ENCODE results near the gene RGPD3.

RGPD3 gene

GRCh38 chr2:106363791-106364190 is 104.4 kb downstream of the RGPD3 start:
- no peak overlapping the region for H3K4me3 ChIP-seq (ENCODE audit: low read depth, low read length)
- no peaks in the 10 kb centered on the region for H3K27me3 ChIP-seq (ENCODE audit: insufficient read depth, low read depth, severe bottlenecking)
- no peak overlapping the region for H3K27ac ChIP-seq
- peaks cover 5% of the 10 kb centered on the region for H3K9me3 ChIP-seq (ENCODE audit: severe bottlenecking)
- no peaks in the 10 kb centered on the region for H3K36me3 ChIP-seq
- DNase-seq: no peak
- no peak for TF ChIP-seq CTCF (IDR thresholded peaks at IDR 0.05; ENCODE audit: low read depth, low read length)

- no peaks in the 10 kb centered on the region for H3K36me3 ChIP-seq
- no peaks in the 10 kb centered on the region for H3K27me3 ChIP-seq (ENCODE audit: insufficient read depth, low read depth, severe bottlenecking)
- H3K4me3 ChIP-seq (ENCODE audit: low read depth, low read length): no peak overlapping the region
- H3K9me3 ChIP-seq (ENCODE audit: severe bottlenecking): peaks cover 5% of the 10 kb centered on the region
- no peak for TF ChIP-seq CTCF (IDR thresholded peaks at IDR 0.05; ENCODE audit: low read depth, low read length)
- no peak for DNase-seq
- H3K27ac ChIP-seq: no peak overlapping the region
Observed at GRCh38 chr2:106362789-106363188, 105.4 kb downstream of the RGPD3 start.

GRCh38 chr2:106359512-106359911 is 108.7 kb downstream of the RGPD3 start:
- H3K9me3 ChIP-seq (ENCODE audit: severe bottlenecking): no peaks in the 10 kb centered on the region

GRCh38 chr2:106358521-106358920 is 109.7 kb downstream of the RGPD3 start:
- Histone ChIP-seq H3K4me3 (ENCODE audit: low read depth, low read length) (no peak overlapping the region), H3K9me3 (ENCODE audit: severe bottlenecking) (peaks cover 6% of the 10 kb centered on the region), H3K36me3 (no peaks in the 10 kb centered on the region), H3K27me3 (ENCODE audit: insufficient read depth, low read depth, severe bottlenecking) (no peaks in the 10 kb centered on the region), H3K27ac (no peak overlapping the region)
- no peak for TF ChIP-seq CTCF (IDR thresholded peaks at IDR 0.05; ENCODE audit: low read depth, low read length)
- no peak for DNase-seq

More at GRCh38 chr2:106359512-106359911, 108.7 kb downstream of the RGPD3 start:
- H3K27ac ChIP-seq: no peak overlapping the region
- no peak overlapping the region for H3K4me3 ChIP-seq (ENCODE audit: low read depth, low read length)
- H3K36me3 ChIP-seq: no peaks in the 10 kb centered on the region
- no peaks in the 10 kb centered on the region for H3K27me3 ChIP-seq (ENCODE audit: insufficient read depth, low read depth, severe bottlenecking)
- no peak for DNase-seq
- no peak for TF ChIP-seq CTCF (IDR thresholded peaks at IDR 0.05; ENCODE audit: low read depth, low read length)

- Histone ChIP-seq H3K4me3 (ENCODE audit: low read depth, low read length) (no peak overlapping the region), H3K9me3 (ENCODE audit: severe bottlenecking) (peaks cover 6% of the 10 kb centered on the region), H3K27me3 (ENCODE audit: insufficient read depth, low read depth, severe bottlenecking) (no peaks in the 10 kb centered on the region), H3K27ac (no peak overlapping the region), H3K36me3 (no peaks in the 10 kb centered on the region)
- TF ChIP-seq CTCF (IDR thresholded peaks at IDR 0.05; ENCODE audit: low read depth, low read length): no peak
- no peak for DNase-seq
Observed at GRCh38 chr2:106358081-106358480, 110.1 kb downstream of the RGPD3 start.

GRCh38 chr2:106356291-106356690 is 111.9 kb downstream of the RGPD3 start:
- H3K27me3 ChIP-seq (ENCODE audit: insufficient read depth, low read depth, severe bottlenecking): no peaks in the 10 kb centered on the region
- no peak overlapping the region for H3K4me3 ChIP-seq (ENCODE audit: low read depth, low read length)
- H3K36me3 ChIP-seq: no peaks in the 10 kb centered on the region
- H3K9me3 ChIP-seq (ENCODE audit: severe bottlenecking): peaks cover 6% of the 10 kb centered on the region
- no peak for TF ChIP-seq CTCF (IDR thresholded peaks at IDR 0.05; ENCODE audit: low read depth, low read length)
- DNase-seq: no peak
- H3K27ac ChIP-seq: no peak overlapping the region
